ENCODE measurements around the gene NR6A1.

GRCh38 chr9:124718928-124719327, 52.2 kb downstream of the NR6A1 start:
- TF ChIP-seq POLR2A (IDR thresholded peaks at IDR 0.05; ENCODE audit: low read depth, low read length) (no peak), POLR2AphosphoS5 (IDR thresholded peaks at IDR 0.05; ENCODE audit: low read depth, low read length) (no peak)

Measured in GM12892 (cell line).